ENCODE results near the gene ZDHHC11B. TPM values are rescaled to one million over a fixed set of nuclear protein-coding genes. Genes with fewer than 3 reads are reported as not detected.
"Not testable (repeated sequence)": the region's sequence is repeated elsewhere in the genome, so short reads cannot be mapped to it uniquely, and the experiment has no call there.

The ZDHHC11B gene
- total RNA-seq, 1 experiment from 2014 or later, result 0.40 TPM

- Histone ChIP-seq H3K9me2 (replicated peaks; ENCODE audit: low read length) (no peaks in the 10 kb centered on the region), H3K36me3 (ENCODE audit: low read depth, low read length) (no peaks in the 10 kb centered on the region), H3F3A (ENCODE audit: low read length, unreplicated experiment) (no peaks in the 10 kb centered on the region), H3K9ac (ENCODE audit: low read length) (no peak overlapping the region), H3K9me3 (ENCODE audit: low read length) (no peaks in the 10 kb centered on the region), H3K4me2 (ENCODE audit: low read length) (no peak overlapping the region), H3K4me3 (ENCODE audit: low read length) (no peak overlapping the region), H2AFZ (ENCODE audit: low read length) (no peak overlapping the region), H3K4me1 (ENCODE audit: insufficient read depth, low read length) (peaks cover 11% of the 10 kb centered on the region), H3K27ac (ENCODE audit: low read length) (no peak overlapping the region), H3K27me3 (ENCODE audit: low read length) (no peaks in the 10 kb centered on the region), H3K79me2 (ENCODE audit: low read length) (no peaks in the 10 kb centered on the region), H4K20me1 (ENCODE audit: low read length) (no peaks in the 10 kb centered on the region)
- ATAC-seq, result no peak
- CTCF ChIA-PET, result no interaction called here
- BruUV-seq (replicated peaks), result no TSS peak
- POLR2A ChIA-PET (ENCODE audit: unreplicated experiment), result no interaction called here
- intact Hi-C loops (cut with micrococcal nuclease), result no loop called here
- no peak for TF ChIP-seq EZH2 (IDR thresholded peaks at IDR 0.05; ENCODE audit: low read length, unreplicated experiment)
- TF ChIP-seq EZH2phosphoT487 (IDR thresholded peaks at IDR 0.05; ENCODE audit: borderline replicate concordance, low read length), result no peak
- TF ChIP-seq CTCF (conservative IDR thresholded peaks at IDR 0.05; ENCODE audit: low read depth, low read length), result no peak
- DNase-seq, result no peak
These were observed 27.6 kb downstream of the ZDHHC11B start for GRCh38 chr5:756865-757345.

- Histone ChIP-seq H3K27me3 (ENCODE audit: low read length) (no peaks in the 10 kb centered on the region), H2AFZ (ENCODE audit: low read length) (no peak overlapping the region), H3K36me3 (ENCODE audit: low read depth, low read length) (no peaks in the 10 kb centered on the region), H3K9ac (ENCODE audit: low read length) (no peak overlapping the region), H3K9me3 (ENCODE audit: low read length) (no peaks in the 10 kb centered on the region), H3K79me2 (ENCODE audit: low read length) (no peaks in the 10 kb centered on the region), H3K27ac (ENCODE audit: low read length) (no peak overlapping the region), H3K9me2 (replicated peaks; ENCODE audit: low read length) (no peaks in the 10 kb centered on the region), H3K4me1 (ENCODE audit: insufficient read depth, low read length) (peaks cover 11% of the 10 kb centered on the region), H3F3A (ENCODE audit: low read length, unreplicated experiment) (no peaks in the 10 kb centered on the region), H4K20me1 (ENCODE audit: low read length) (no peaks in the 10 kb centered on the region), H3K4me2 (ENCODE audit: low read length) (no peak overlapping the region), H3K4me3 (ENCODE audit: low read length) (no peak overlapping the region)
- intact Hi-C loops (cut with micrococcal nuclease), result no loop called here
- no peak for DNase-seq
- ChIA-PET CTCF (no interaction called here), POLR2A (ENCODE audit: unreplicated experiment) (no interaction called here)
- TF ChIP-seq EZH2 (IDR thresholded peaks at IDR 0.05; ENCODE audit: low read length, unreplicated experiment) (no peak), CTCF (conservative IDR thresholded peaks at IDR 0.05; ENCODE audit: low read depth, low read length) (no peak), EZH2phosphoT487 (IDR thresholded peaks at IDR 0.05; ENCODE audit: borderline replicate concordance, low read length) (no peak)
- ATAC-seq, result no peak
- BruUV-seq (replicated peaks), result no TSS peak
These were observed 28.4 kb downstream of the ZDHHC11B start for GRCh38 chr5:756171-756570.

- H3K9me2 ChIP-seq (replicated peaks; ENCODE audit: low read length); H3K79me2 ChIP-seq (ENCODE audit: low read length); H3F3A ChIP-seq (ENCODE audit: low read length, unreplicated experiment); ATAC-seq; H2AFZ ChIP-seq (ENCODE audit: low read length); H3K9ac ChIP-seq (ENCODE audit: low read length); BruUV-seq (replicated peaks); H3K4me2 ChIP-seq (ENCODE audit: low read length); intact Hi-C loops (cut with micrococcal nuclease); H3K36me3 ChIP-seq (ENCODE audit: low read depth, low read length); DNase-seq; H3K27ac ChIP-seq (ENCODE audit: low read length); H3K9me3 ChIP-seq (ENCODE audit: low read length); H3K4me1 ChIP-seq (ENCODE audit: insufficient read depth, low read length); H3K4me3 ChIP-seq (ENCODE audit: low read length); H3K27me3 ChIP-seq (ENCODE audit: low read length); CTCF ChIA-PET; H4K20me1 ChIP-seq (ENCODE audit: low read length); POLR2A ChIA-PET (ENCODE audit: unreplicated experiment): not testable (repeated sequence)
These were observed 30.3 kb downstream of the ZDHHC11B start for GRCh38 chr5:754143-754632.

GRCh38 chr5:753567-754142, 30.9 kb downstream of the ZDHHC11B start:
- H3K27ac ChIP-seq (ENCODE audit: low read length); BruUV-seq (replicated peaks); intact Hi-C loops (cut with micrococcal nuclease); H3K79me2 ChIP-seq (ENCODE audit: low read length); H4K20me1 ChIP-seq (ENCODE audit: low read length); H3K4me2 ChIP-seq (ENCODE audit: low read length); H3K27me3 ChIP-seq (ENCODE audit: low read length); H3K9ac ChIP-seq (ENCODE audit: low read length); DNase-seq; H3K4me1 ChIP-seq (ENCODE audit: insufficient read depth, low read length); H3K4me3 ChIP-seq (ENCODE audit: low read length); H3K9me3 ChIP-seq (ENCODE audit: low read length); H3F3A ChIP-seq (ENCODE audit: low read length, unreplicated experiment); H2AFZ ChIP-seq (ENCODE audit: low read length); CTCF ChIA-PET; H3K9me2 ChIP-seq (replicated peaks; ENCODE audit: low read length); ATAC-seq; H3K36me3 ChIP-seq (ENCODE audit: low read depth, low read length); POLR2A ChIA-PET (ENCODE audit: unreplicated experiment): not testable (repeated sequence)

- POLR2A ChIA-PET (ENCODE audit: unreplicated experiment); H3K27ac ChIP-seq (ENCODE audit: low read length); H3K9me3 ChIP-seq (ENCODE audit: low read length); H3F3A ChIP-seq (ENCODE audit: low read length, unreplicated experiment); H3K27me3 ChIP-seq (ENCODE audit: low read length); H3K9ac ChIP-seq (ENCODE audit: low read length); DNase-seq; H3K4me3 ChIP-seq (ENCODE audit: low read length); intact Hi-C loops (cut with micrococcal nuclease); H4K20me1 ChIP-seq (ENCODE audit: low read length); BruUV-seq (replicated peaks); H3K9me2 ChIP-seq (replicated peaks; ENCODE audit: low read length); H3K36me3 ChIP-seq (ENCODE audit: low read depth, low read length); H3K4me2 ChIP-seq (ENCODE audit: low read length); CTCF ChIA-PET; H2AFZ ChIP-seq (ENCODE audit: low read length); ATAC-seq; H3K4me1 ChIP-seq (ENCODE audit: insufficient read depth, low read length); H3K79me2 ChIP-seq (ENCODE audit: low read length): not testable (repeated sequence)
These were observed 31.9 kb downstream of the ZDHHC11B start for GRCh38 chr5:752532-753115.
